HL-60 (cell line): Measurements from ENCODE around the gene ATP11A.

ENCODE experiments used
- DNase-seq, 2 experiments: peaks; one replicate each; pipeline ENCODE4 v3.0.0-alpha.2; 2010 to 2020; ENCODE audit warnings: low read depth in 1 of 2, low spot score in 1 of 2
- H3K27ac ChIP-seq: fragments of 250-450 bp; sonication (Bioruptor Pico); replicated peaks from 2 replicates; pipeline ENCODE4 v1.5.1; 2020; ENCODE audit warnings: mild to moderate bottlenecking, moderate library complexity
- H3K27me3 ChIP-seq: fragments of 250-450 bp; sonication (Bioruptor Pico); 2 replicates; pipeline ENCODE4 v1.5.1; 2021; ENCODE audit warnings: mild to moderate bottlenecking, moderate library complexity; ENCODE audit not compliant: insufficient read depth, poor library complexity, severe bottlenecking
- H3K4me3 ChIP-seq: replicated peaks from 2 replicates; pipeline ENCODE4 v1.5.1; 2011; ENCODE audit warnings: mild to moderate bottlenecking, control low read depth, low read length; ENCODE audit not compliant: insufficient read depth
- GABPA ChIP-seq: IDR thresholded peaks from 2 replicates; pipeline ENCODE4 v1.6.1; 2012; ENCODE audit warnings: low read depth
- POLR2AphosphoS5 ChIP-seq: IDR thresholded peaks from 2 replicates; pipeline ENCODE4 v1.6.1; 2012; ENCODE audit warnings: low read depth
- SPI1 ChIP-seq: IDR thresholded peaks from 2 replicates; pipeline ENCODE4 v1.6.1; 2012; ENCODE audit warnings: low read depth, mild to moderate bottlenecking, borderline replicate concordance
- TF ChIP-seq, protein P1 (sequence below): IDR thresholded peaks from 2 replicates; pipeline ENCODE4 v1.6.1; 2012; ENCODE audit warnings: low read depth; ENCODE audit not compliant: insufficient replicate concordance
- TF ChIP-seq, protein P2 (sequence below): IDR thresholded peaks from one replicate; pipeline ENCODE4 v1.5.1; 2011; ENCODE audit warnings: low read length, control low read depth, inconsistent platforms; ENCODE audit not compliant: insufficient read depth

The ATP11A gene

DNA sequence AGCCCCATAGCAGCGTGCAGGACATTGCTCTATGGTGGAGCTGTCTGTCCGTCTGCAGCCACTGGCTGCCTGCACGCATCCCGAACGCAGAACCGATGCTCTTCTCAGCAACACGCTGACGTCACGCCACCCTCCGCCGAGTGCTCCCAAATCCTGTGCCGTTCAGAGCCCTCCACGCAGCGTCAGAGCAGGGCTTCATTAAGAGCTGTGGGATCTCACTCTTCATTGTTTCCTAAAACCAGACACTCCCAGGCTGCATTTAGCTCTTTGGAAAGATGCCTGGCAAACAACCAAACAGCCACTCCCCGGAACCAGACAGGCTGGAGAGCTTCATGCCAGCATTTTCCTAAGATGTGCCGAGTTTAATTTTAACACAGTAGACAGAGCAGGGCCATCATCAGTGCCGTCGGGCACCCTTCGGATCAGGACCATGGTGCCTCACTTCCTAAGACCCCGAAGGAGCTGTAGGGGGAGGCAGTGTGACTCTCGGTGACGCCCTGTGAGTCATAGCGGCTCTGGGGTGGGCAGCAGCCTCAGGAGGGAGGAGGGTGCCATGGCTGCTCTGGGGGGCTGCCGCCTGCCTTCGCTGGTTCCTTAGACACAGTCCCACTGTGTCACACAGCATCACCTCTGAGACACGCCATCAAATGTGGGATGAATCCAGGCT lies 147.7 kb downstream of the ATP11A start:
- Histone ChIP-seq H3K27ac (no peak overlapping the region), H3K27me3 (no peaks in the 10 kb centered on the region), H3K4me3 (no peak overlapping the region)
- TF ChIP-seq POLR2AphosphoS5 = no peak
- TF ChIP-seq, protein P1, sequence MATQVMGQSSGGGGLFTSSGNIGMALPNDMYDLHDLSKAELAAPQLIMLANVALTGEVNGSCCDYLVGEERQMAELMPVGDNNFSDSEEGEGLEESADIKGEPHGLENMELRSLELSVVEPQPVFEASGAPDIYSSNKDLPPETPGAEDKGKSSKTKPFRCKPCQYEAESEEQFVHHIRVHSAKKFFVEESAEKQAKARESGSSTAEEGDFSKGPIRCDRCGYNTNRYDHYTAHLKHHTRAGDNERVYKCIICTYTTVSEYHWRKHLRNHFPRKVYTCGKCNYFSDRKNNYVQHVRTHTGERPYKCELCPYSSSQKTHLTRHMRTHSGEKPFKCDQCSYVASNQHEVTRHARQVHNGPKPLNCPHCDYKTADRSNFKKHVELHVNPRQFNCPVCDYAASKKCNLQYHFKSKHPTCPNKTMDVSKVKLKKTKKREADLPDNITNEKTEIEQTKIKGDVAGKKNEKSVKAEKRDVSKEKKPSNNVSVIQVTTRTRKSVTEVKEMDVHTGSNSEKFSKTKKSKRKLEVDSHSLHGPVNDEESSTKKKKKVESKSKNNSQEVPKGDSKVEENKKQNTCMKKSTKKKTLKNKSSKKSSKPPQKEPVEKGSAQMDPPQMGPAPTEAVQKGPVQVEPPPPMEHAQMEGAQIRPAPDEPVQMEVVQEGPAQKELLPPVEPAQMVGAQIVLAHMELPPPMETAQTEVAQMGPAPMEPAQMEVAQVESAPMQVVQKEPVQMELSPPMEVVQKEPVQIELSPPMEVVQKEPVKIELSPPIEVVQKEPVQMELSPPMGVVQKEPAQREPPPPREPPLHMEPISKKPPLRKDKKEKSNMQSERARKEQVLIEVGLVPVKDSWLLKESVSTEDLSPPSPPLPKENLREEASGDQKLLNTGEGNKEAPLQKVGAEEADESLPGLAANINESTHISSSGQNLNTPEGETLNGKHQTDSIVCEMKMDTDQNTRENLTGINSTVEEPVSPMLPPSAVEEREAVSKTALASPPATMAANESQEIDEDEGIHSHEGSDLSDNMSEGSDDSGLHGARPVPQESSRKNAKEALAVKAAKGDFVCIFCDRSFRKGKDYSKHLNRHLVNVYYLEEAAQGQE = no peak
- no peak for TF ChIP-seq GABPA
- DNase-seq = no peak

DNA sequence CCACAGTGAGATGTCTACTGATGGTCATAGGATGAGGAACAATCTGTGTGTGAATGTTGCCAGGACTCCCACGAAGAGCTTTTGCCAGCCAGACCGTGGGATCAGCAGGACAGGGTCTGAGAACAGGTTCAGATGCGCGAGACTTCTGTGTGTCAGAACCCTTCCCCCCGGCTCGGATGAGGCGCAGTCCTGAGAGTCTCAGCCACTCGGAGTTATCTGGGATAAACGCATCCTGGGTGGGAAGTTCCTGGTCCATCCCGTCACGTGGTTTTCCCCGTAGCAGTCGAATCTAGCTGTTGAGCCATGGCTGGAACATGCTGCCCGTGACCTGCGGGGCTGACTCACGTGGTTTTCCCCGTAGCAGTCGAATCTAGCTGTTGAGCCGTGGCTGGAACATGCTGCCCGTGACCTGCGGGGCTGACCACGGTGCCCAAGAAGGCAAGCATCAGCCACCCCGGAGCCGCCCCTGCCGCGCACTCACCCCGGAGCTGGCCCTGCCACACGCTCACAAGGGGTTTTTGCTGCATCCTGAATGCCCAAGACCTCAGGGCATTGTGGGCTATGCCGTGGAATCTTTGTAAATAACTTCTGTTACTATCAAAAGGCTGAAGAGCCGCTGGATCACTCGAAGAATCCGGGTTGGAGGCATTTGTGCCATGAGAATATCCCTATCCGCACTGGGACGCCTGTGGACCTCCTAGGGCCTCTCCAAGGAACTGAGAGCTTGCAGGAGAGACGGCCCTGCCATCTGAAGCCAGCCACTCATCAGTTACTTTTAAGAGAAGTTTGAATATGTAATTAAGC lies 148.4 kb downstream of the ATP11A start:
- no peaks in the 10 kb centered on the region for H3K27me3 ChIP-seq
- DNase-seq = no peak
- TF ChIP-seq, protein P1 = no peak
- TF ChIP-seq SPI1 (no peak), GABPA (no peak), POLR2AphosphoS5 (no peak)
- TF ChIP-seq, protein P2, sequence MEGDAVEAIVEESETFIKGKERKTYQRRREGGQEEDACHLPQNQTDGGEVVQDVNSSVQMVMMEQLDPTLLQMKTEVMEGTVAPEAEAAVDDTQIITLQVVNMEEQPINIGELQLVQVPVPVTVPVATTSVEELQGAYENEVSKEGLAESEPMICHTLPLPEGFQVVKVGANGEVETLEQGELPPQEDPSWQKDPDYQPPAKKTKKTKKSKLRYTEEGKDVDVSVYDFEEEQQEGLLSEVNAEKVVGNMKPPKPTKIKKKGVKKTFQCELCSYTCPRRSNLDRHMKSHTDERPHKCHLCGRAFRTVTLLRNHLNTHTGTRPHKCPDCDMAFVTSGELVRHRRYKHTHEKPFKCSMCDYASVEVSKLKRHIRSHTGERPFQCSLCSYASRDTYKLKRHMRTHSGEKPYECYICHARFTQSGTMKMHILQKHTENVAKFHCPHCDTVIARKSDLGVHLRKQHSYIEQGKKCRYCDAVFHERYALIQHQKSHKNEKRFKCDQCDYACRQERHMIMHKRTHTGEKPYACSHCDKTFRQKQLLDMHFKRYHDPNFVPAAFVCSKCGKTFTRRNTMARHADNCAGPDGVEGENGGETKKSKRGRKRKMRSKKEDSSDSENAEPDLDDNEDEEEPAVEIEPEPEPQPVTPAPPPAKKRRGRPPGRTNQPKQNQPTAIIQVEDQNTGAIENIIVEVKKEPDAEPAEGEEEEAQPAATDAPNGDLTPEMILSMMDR = no peak
- no peak overlapping the region for H3K4me3 ChIP-seq
- H3K27ac ChIP-seq = no peak overlapping the region

DNA sequence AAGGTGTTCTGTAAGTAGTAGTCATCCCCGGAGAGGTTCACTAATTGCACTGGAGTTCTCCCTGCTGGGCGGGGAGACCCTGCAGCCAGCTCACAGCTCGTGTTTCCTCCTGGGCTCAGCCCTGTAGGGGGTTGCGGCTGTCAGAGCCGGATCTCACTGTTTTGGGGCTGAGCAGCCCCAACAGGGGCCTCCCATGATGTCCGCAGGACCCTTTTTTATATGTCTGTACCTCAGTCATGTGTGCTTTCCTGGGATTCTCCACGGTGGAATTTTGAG lies 148.9 kb downstream of the ATP11A start:
- TF ChIP-seq SPI1 (no peak), POLR2AphosphoS5 (no peak), GABPA (no peak)
- TF ChIP-seq, protein P2 = no peak
- TF ChIP-seq, protein P1 = no peak
- no peaks in the 10 kb centered on the region for H3K27me3 ChIP-seq
- no peak overlapping the region for H3K4me3 ChIP-seq
- H3K27ac ChIP-seq = no peak overlapping the region
- no peak for DNase-seq
